Measurements from ENCODE around the gene CPZ.
"Not testable (repeated sequence)": the region's sequence is repeated elsewhere in the genome, so short reads cannot be mapped to it uniquely, and the experiment has no call there.

Gene CPZ

GRCh38 chr4:8634773-8635172 is 42.2 kb downstream of the CPZ start:
- in situ Hi-C loops (cut with HindIII; ENCODE audit: low sequenced_read_pairs), result not testable (repeated sequence)

DNA sequence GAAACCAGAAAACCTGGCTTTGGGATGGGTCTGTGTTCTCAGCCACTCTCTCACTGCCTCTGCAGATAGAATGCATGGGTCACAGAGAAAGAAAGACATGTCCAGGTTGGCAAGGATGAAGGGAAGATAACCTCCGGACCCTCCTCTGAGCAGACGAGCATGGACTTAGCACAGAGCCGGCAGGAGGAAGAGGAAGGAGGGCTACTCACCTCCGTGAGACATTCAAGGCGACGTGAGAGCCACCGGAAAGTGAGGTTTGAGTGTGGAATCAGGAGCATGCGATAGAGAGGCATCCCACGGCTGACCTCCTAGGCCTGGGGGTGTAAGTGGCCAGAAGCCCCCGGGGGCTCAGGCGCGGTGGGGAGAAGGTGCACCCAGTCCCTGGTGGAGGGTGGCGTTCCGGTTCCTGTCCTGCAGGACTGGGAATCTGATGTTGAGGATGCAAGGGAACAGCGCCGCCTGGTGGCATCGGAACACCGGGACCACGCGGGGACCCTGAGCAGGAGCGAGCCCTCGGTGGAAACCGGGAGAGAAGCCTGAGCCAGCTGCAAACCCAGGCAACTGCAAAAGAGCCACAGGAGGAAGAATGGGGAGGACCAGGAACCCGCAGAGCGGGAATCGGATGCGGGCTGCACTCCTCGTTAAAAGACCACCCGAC is 43.5 kb downstream of the CPZ start:
- in situ Hi-C loops (cut with HindIII; ENCODE audit: low sequenced_read_pairs), result not testable (repeated sequence)

DNA sequence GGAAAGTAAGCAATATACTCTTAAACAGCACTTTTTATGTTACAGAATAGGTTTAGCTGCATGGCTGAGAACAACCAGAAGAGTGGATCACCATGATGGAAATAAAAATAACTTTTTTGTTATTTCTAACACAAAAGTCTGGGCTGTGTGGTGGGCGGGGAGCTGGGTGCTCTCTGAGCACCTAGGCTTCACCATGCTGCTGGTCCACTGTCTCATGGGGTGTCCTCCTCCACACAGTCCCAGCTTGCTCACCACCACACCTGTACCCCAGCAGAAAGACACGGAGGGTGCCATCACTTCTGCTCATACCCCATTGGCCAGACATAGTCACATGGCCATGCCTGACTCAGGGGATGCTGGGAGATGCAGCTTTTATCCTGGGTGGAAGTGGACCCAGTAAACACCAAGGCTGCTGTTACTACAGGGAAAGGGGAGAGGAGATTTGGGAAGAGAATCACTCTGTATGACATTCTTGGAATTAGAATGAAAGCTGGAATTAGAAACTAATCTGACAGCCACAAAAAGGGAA is 45.0 kb downstream of the CPZ start:
- in situ Hi-C loops (cut with HindIII; ENCODE audit: low sequenced_read_pairs), result no loop called here

DNA sequence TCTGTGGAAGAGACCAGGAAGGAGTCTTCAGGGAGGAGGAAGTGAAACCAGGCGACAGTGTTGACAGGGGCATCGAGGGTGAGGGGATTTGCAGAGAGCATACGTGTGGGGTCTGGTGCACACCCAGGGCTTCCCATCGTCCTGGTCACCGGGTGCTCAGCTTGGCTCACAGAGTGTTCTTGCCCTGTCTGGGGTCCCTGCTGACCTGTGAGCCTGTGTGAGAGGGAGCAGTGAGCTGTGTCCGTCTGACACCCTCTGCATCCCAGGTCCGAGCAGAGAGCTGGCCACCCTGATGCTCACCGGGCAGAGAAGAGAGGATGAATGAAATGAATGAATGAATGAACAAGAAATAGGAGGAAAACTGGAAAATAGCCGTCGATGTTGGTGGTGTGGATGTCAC is 46.5 kb downstream of the CPZ start:
- in situ Hi-C loops (cut with HindIII; ENCODE audit: low sequenced_read_pairs), result no loop called here

DNA sequence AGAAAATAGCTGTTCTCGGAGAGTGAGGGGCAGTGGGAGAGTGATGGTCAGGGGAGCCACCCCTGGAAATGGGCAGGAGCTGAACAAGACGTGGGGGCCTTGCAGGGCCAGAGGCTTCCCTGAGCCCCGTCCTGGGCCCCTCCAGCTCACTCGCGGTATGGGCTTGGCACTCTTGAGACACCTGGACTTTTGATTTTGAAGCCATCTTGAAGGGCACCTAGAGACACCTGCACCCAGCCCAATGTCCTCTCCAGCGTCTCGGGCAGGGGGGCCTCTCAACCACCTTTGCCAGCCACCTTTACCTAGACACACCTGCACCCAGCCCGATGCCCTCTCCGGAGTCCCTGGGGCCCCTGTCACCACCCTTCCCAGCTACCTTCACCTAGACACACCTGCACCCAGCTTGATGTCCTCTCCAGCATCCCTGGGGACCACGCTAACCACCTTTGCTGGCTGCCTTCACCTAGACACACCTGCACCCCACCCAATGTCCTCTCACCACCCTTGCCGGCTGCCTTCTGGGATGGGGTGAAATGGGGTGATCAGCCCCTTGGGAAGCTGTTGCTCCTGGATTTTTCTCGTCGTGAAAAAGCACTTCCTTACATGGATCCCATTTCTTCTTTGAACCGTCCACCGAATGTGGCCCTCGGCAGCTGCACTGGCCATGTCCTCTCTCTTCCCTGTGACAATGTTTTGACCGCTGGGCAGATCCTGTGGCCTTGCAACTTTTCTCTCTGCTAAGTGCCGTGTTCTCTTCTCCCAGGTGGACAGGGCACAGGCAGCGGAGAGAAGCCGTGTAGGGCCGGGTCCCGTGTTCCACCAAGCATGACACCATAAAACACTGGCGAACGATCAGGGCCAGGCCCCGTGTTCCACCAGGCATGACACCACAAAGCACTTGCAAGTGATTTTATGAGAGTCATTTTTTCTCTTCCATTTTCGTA is 47.5 kb downstream of the CPZ start:
- in situ Hi-C loops (cut with HindIII; ENCODE audit: low sequenced_read_pairs), result no loop called here

DNA sequence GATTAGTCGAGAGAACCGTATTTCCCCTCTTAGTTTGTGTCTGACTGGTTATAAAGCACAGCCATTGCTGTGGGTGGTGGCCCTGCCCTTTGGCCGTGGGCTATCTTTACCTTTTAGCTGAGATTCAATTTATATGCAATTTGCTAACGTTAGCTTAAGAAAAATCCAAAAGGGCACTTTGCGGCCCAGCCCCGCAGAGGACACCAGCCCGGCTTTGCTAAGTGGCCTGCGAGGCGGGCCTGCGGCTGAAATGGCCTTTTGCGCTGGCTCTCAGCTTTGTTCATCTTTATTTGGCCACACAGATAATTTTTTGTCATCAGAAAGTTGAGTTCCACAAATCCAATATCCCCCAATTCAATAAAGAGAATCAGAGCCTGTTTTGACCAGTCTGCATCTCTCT is 48.3 kb downstream of the CPZ start:
- in situ Hi-C loops (cut with HindIII; ENCODE audit: low sequenced_read_pairs), result no loop called here

DNA sequence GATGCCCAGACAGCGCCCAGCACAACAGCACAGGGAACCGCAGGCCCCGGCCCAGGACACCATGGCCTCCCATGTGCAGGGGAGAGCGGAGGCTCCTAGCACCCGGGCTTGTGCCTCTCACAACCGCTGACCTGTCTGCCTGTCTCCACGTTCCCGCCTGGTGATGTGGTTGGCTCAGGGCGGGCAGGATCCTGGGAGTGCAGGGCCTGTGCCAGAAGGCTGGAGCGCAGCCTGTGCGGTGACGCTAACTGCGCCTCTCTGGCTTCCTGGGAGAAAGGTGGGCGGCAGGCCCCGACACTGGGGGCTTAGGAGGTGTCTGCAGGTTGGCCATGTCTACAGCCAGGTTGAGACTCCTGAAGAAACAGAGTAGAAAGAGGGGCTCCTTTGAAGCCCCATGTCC is 48.7 kb downstream of the CPZ start:
- in situ Hi-C loops (cut with HindIII; ENCODE audit: low sequenced_read_pairs), result no loop called here

- in situ Hi-C loops (cut with HindIII; ENCODE audit: low sequenced_read_pairs), result no loop called here
Observed at GRCh38 chr4:8641931-8642650, 49.5 kb downstream of the CPZ start.

- in situ Hi-C loops (cut with HindIII; ENCODE audit: low sequenced_read_pairs), result no loop called here
Observed at GRCh38 chr4:8642651-8643321, 50.2 kb downstream of the CPZ start.

- in situ Hi-C loops (cut with HindIII; ENCODE audit: low sequenced_read_pairs), result no loop called here
Observed at GRCh38 chr4:8643441-8643840, 50.9 kb downstream of the CPZ start.

- in situ Hi-C loops (cut with HindIII; ENCODE audit: low sequenced_read_pairs), result no loop called here
Observed at GRCh38 chr4:8643986-8644385, 51.4 kb downstream of the CPZ start.

DNA sequence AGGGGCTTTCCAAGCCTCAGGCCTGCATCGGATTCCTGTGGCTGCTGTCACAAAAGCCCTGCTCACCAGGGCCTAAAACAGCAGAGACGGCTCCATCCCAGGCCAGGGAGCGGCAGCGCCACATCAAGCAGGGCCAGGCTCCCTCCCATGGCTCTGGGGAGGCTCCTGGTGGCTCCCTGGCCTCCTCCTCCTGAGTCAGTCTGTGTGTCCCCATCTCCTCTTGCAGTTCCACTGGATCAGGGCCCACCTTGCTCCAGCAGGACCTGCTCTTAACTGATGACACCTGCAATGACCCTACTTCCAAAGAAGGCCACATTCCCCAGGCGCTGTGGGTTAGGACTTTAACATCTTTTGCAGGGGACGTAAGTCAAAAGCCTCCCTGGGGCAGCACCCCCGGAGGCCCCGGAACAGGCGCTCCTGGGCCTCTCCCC is 51.9 kb downstream of the CPZ start:
- in situ Hi-C loops (cut with HindIII; ENCODE audit: low sequenced_read_pairs), result no loop called here

- in situ Hi-C loops (cut with HindIII; ENCODE audit: low sequenced_read_pairs), result no loop called here
Observed at GRCh38 chr4:8644966-8645752, 52.6 kb downstream of the CPZ start.

GRCh38 chr4:8645753-8646124 is 53.2 kb downstream of the CPZ start:
- in situ Hi-C loops (cut with HindIII; ENCODE audit: low sequenced_read_pairs), result no loop called here

DNA sequence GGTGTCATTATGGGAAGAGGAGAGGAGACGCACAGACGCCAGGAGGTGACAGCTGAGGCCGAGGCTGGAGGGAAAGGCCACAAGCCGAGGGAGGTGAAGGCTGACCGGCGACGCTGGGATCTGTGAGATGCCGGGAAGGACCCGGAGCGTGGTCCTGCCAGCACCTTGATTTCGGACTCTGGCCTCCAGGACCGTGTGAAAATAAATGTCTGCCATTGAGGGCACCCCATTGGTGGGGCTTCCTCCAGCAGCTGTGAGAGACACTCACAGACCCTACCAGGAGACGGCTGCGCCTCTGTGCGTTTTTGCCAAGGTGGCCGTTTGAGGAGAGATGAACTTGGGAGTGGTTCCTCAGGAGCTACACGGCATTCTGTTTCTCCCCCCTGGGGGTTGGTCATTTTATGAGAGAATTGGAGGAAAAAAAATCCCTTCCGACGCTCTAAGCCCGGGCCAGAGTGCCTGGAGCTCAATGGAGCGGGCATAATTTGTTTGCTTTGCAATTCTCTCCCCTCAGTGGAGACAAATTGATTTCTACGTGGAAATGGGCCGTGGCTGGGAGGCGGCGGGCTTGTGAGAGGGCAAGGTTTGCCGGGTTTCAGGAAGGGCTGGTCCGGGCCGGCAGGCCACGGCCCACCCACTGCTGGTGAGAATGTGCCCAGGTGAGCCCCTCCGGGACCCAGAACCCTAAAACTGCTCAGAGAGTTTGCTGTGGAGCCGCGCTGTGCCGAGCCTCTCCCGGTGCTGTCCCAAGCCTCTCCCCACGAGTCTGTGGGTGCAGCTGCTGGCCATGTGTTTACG is 53.9 kb downstream of the CPZ start:
- in situ Hi-C loops (cut with HindIII; ENCODE audit: low sequenced_read_pairs), result no loop called here

DNA sequence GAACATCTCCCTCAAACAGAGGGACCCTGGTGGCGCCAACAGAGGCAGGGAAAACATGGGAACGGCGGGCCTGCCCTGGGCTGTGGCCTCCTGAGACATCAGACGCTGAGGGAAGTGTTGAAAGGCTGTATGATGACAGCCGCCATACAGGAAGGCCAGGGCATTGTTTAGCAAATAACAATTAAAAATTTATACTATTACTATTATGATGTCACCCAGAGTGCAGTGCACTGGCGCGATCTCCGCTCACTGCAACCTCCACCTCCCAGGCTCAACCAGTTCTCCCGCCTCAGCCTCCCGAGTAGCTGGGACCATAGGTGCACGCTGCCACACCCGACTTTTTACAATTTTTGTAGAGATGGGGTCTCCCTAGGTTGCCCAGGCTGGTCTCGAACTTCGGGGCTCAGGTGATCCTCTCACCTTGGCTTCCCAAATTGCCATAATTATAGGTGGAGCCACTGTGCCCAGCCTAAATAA is 54.6 kb downstream of the CPZ start:
- in situ Hi-C loops (cut with HindIII; ENCODE audit: low sequenced_read_pairs), result no loop called here

DNA sequence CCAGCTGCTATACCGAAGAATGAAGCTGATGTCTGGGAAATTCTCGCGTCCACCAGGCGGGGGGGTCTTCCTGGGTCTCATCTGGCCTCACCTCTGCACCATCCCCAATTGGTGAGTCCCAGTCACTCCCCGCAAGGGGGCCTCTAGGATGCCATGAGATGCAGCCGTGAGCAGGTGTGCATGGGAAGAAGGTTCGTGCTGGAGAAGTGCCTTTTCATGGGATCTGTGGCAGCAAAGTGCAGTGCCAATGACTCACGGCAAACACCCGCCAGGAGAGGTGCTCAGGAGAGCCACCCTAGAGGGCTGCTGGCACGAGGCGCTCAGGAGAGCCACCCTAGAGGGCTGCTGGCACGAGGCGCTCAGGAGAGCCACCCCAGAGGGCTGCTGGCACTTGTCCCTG is 55.1 kb downstream of the CPZ start:
- in situ Hi-C loops (cut with HindIII; ENCODE audit: low sequenced_read_pairs), result no loop called here

- in situ Hi-C loops (cut with HindIII; ENCODE audit: low sequenced_read_pairs), result no loop called here
Observed at GRCh38 chr4:8648296-8648695, 55.7 kb downstream of the CPZ start.
